Measurements from ENCODE around the gene USP49. TPM values are rescaled to one million over a fixed set of nuclear protein-coding genes. Genes with fewer than 3 reads are reported as not detected.
A peak's percentile ranks its signal among the peaks of the same experiment; 100 is the strongest.

The USP49 gene
- total RNA-seq, 1 experiment from 2014 or later = 6.9 TPM

DNA sequence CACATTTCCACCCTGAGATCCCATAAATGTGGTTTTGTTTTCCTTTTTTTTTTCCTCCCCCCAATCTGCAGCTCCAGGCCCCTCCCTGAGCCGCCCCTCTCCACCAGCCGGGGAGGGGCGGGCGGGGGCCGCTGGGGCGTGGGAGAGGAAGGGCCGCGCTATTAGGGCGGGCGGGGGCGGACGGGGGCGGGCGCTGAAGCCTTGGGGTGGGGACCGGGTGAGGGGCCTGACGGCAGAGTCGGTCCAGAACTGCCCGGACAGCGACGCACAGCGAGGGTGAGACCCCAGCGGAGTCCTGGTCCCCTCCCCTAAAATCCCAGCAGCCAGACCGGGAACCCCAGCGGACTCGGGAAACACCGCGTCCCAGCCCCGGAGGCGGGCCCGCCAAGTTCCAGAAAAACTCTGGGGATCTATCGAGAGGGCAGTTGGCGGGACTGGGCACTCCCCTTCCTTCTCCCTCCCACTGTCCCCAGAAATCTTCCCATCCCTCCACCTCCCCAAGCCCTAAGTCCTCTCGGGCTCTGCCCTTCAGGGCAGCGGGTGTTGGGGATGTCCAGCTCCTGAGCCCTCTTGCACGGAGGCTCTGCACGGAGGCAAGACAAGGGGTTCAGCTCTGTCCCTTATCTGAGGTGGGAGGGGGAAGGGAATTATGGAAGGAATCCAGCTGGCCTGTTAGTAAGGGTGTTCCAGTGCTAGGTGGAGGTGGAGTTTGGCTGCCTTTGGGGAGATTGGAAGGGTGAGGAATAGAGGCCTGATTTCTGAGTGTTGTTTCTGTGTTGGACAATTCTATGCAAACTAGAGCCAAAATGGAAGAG, 114.4 kb downstream of the USP49 start, which contains the start of gene PRICKLE4:
PRICKLE4 (plus strand) TSS at position 232 of the 815 bp plus-strand sequence. CDS start 2,692 bp downstream, outside the sequence.
- Histone ChIP-seq H2AFZ (ENCODE audit: low read depth, low read length, poor library complexity, severe bottlenecking) (peak within 1 kb of the TSS; percentile 80), H3K9ac (ENCODE audit: low read length) (peak within 1 kb of the TSS; percentile 68), H4K20me1 (ENCODE audit: insufficient read depth) (no peaks in the 10 kb centered on the region), H3K4me1 (ENCODE audit: control insufficient read depth in 1 of 2, insufficient read depth in 2 of 2, low read length in 2 of 2) (peaks cover 16 to 24% of the 10 kb centered on the region in 2 experiments), H3K9me2 (ENCODE audit: insufficient read depth) (no peaks in the 10 kb centered on the region), H3K27ac (ENCODE audit: low read depth, low read length) (peak within 1 kb of the TSS; percentile 69), H3K79me2 (ENCODE audit: insufficient read depth, low read length) (no peaks in the 10 kb centered on the region), H3K27me3 (ENCODE audit: insufficient read depth, low read length) (no peaks in the 10 kb centered on the region), H3K4me3 (replicated peaks in 1 of 2; ENCODE audit: low read depth in 1 of 2, low read length in 2 of 2) (peak within 1 kb of the TSS; percentile 77 to 83), H3K9me3 (ENCODE audit: control insufficient read depth in 1 of 2, insufficient read depth in 1 of 2, low read depth in 1 of 2, low read length in 2 of 2) (no peaks in the 10 kb centered on the region), H3K4me2 (ENCODE audit: low read length) (peak within 1 kb of the TSS; percentile 99), H3K36me3 (ENCODE audit: control insufficient read depth in 1 of 2, insufficient read depth in 2 of 2, low read length in 2 of 2) (no peaks in the 10 kb centered on the region; a peak in 1 of 4 replicates)
- intact Hi-C loops (cut with micrococcal nuclease) = loop anchor here (1.0 to 10.0 kb wide), 3 partner anchors 264 to 434 kb away; partner anchors contain the start of gene MRPS10
- ATAC-seq (peak; percentile 21), DNase-seq (ENCODE audit: low read depth, low spot score) (no peak)
- RAD21 ChIA-PET (ENCODE audit: low non-redundant PET in 1 of 2, low total read pairs in 2 of 2, uncharacterized antibody in 2 of 2, unreplicated experiment in 2 of 2) = no interaction called here
- BruUV-seq (replicated peaks) = no TSS peak
- TF ChIP-seq, protein P1, sequence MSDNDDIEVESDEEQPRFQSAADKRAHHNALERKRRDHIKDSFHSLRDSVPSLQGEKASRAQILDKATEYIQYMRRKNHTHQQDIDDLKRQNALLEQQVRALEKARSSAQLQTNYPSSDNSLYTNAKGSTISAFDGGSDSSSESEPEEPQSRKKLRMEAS (IDR thresholded peaks at IDR 0.05) = no peak
- TF ChIP-seq RAD21 (IDR thresholded peaks at IDR 0.05; ENCODE audit: low read depth) (no peak), SRF (IDR thresholded peaks at IDR 0.05; ENCODE audit: low read depth) (no peak), POLR2A (IDR thresholded peaks at IDR 0.05; ENCODE audit: borderline replicate concordance, extremely low read depth, insufficient read depth, insufficient read length) (no peak), POLR2AphosphoS5 (IDR thresholded peaks at IDR 0.05; ENCODE audit: low read depth, low read length) (0 out of 2 replicates have a peak, but pooled peaks have one; percentile 20), ZNF274 (IDR thresholded peaks at IDR 0.05; ENCODE audit: low read depth, low read length) (no peak), FOSL1 (IDR thresholded peaks at IDR 0.05; ENCODE audit: low read depth) (no peak), EGR1 (IDR thresholded peaks at IDR 0.05; ENCODE audit: low read depth) (no peak), CEBPB (IDR thresholded peaks at IDR 0.05; ENCODE audit: low read depth) (no peak)
- CTCF ChIA-PET = interaction anchor here (2.8 kb wide), 1 partner anchor 263 kb away, joined by 13 read pairs; no protein-coding TSS in a partner anchor
- POLR2A ChIA-PET = no interaction called here

Data from HCT116 (cell line).